GM18511 (cell line): ENCODE results near the gene CCRL2.
"Not testable (repeated sequence)": the region's sequence is repeated elsewhere in the genome, so short reads cannot be mapped to it uniquely, and the experiment has no call there.

ENCODE experiments used
- ATAC-seq: cut with Tn5 transposase; IDR thresholded peaks from one replicate; pipeline ENCODE4 v1.9.1; 2021; ENCODE audit warnings: mild to moderate bottlenecking, moderate library complexity; ENCODE audit not compliant: unreplicated experiment

CCRL2 gene

GRCh38 chr3:46427916-46428833 is 21.1 kb downstream of the CCRL2 start:
- ATAC-seq, result no peak

DNA sequence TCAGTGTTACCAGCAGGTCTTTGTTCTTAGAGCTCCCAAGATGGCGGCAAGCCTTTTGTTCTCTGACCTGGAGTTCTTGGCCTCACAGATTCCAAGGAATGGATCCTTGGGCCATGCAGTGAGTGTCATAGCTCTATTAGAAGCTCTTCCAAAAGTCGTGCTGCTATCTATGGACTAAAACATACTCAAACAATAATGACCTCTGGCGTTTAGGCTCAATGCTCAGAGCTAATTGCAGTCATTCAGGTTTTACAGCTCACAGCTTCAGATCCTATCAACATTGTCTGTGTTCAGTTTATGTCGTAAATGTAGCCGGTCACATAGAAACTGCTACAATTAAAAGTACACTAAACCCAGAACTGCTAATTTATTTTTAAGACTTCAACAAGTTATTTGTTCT is 22.2 kb downstream of the CCRL2 start:
- ATAC-seq, result no peak

- no peak for ATAC-seq
Measured at GRCh38 chr3:46429671-46430070, 22.6 kb downstream of the CCRL2 start.

DNA sequence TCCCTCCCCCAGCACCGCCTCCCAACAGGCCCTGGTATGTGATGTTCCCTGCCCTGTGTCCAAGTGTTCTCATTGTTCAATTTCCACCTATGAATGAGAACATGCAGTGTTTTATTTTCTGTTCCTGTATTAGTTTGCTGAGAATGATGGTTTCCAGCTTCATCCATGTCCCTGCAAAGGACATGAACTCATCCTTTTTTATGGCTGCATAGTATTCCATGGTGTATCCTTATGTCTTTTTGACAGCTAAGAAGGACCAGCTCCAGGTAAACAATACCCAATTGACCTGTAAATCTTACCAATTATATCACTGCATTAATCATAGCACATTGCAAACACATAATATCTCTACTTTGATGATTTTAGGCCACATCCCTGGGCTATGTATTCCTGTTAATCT is 23.8 kb downstream of the CCRL2 start:
- ATAC-seq, result not testable (repeated sequence)

DNA sequence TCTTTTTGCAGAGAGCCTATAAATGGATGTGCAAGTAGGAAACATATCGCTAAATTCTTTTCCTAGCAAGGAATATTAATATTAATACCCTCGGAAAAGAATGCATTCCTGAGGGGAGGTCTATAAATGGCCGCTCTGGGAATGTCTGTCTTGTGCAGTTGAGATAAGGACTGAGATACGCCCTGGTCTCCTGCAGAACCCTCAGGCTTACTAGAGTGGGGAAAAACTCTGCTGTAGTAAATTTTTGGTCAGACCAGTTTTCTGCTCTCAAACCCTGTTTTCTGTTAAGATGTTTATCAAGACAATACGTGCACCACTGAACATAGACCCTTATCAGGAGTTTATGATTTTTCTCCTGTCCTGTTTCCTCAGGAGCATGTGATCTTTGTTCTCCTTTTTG is 24.8 kb downstream of the CCRL2 start:
- ATAC-seq, result not testable (repeated sequence)

DNA sequence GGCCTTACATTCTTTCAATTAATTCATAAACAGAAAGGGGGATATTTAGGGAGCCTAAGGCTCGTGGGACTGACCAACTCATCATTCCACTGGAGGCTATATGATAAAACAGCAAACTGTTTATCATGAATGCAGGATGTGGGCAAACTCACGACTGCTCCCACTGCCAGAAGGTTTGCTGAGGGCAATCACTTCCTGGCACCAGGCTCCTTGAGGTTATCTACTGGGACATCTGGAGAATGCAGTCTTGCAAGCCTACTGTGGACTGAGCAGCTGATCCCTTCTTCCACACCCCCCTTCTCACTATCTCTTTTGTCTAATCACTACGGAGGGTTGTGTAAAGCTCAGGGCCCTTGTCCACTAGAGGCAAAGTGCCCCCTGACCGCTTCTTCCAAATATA is 26.1 kb downstream of the CCRL2 start:
- not testable (repeated sequence) for ATAC-seq

DNA sequence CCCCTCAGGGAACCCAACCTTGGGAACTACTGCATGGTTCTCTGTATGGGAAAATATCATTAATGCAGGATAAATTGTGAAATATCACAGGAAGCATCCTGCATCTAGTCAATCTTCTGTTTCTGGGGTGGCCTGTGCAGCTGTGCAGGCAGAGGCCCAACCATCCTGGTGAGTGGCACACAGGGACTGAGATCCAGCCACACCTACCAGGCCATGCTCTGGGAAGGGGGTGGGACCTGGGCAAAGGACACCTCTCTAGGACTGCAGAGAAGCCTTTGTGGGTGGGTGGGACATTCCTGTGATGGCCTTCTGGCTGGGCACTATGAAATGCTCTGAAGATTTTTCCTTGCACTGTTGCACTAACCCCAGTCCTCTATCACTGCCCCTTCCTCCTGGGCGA is 26.8 kb downstream of the CCRL2 start:
- no peak for ATAC-seq

GRCh38 chr3:46435081-46435726 is 28.1 kb downstream of the CCRL2 start:
- ATAC-seq, result no peak

GRCh38 chr3:46438831-46439230 is 31.8 kb downstream of the CCRL2 start:
- ATAC-seq, result no peak

DNA sequence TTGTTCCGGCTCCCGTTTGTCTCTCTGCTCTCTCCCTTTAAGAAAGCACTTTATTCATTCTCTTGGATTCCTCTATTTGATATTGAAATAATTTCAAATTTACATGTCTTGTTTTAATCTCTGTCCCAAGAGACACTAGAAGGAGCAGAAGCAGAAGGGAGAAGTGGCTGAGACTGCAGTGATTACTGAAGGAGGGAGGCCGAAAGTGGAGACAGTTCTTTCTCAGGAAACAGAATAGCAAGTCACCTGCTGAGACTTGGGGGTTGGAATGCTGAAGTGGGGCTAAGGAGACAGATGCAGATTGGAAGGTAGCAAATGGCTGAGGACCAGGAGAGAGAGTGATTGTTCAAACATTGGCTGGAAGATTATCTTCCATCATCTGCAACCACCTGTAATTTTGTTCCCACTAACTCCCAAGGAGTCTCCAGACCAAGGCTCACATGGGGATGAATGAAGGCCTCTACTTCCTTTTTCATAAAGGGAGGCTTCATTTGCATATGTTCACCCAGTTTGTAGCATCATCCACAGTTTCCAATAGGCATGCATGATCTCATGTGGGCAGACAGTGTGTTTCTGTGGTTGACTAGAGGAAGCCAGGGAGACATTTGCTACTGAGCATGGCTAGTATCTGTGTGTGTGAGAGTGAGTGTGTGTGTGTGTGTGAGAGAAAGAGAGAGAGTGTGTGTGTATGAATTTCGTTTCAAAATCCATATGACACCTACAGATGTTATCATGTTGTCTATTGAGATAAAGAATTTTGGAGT is 33.7 kb downstream of the CCRL2 start:
- ATAC-seq, result peak; percentile 92

DNA sequence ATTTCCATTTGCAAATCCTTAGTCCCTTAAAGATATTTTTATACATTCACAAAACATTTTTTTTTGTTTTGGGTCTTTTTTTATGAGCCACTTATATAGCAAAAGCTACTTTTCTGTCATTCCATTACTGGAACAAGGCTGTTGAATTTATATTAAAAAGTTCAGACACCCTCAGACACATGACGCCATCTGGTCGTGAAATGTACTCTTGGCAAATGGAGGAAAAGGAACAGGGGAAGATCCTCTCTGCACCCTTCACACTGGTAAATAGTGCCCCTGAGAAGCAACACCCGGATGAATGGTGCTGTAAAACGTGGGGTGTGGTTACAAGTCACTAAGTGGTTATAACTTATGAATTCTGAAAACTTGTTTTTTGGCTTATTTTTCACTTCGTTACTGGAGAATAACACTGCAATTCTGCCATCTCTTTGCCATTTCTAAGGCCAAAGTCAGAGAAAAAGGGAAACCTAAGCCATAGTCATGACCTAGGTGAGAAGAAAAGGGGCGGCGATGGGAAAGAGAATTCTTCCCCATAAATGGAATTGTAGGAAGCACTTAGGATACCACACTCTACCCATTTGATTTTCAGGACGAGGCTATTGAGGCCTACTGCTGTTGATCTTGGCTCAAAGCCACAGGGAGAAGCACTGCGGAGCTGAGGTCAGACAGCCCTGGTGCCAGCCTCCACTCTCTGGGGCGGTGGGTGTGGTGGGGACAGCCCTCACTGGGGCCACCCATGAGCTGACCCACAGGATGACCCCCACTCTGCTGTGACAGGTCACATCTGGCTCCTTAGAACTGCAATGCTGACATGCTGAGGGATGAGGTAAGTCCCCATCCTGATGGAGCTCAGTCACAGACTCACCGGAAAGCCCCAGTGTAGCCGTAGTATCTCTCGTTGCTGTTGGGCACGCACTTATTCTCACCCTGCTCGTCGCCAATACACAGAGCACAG is 35.8 kb downstream of the CCRL2 start:
- ATAC-seq, result no peak

DNA sequence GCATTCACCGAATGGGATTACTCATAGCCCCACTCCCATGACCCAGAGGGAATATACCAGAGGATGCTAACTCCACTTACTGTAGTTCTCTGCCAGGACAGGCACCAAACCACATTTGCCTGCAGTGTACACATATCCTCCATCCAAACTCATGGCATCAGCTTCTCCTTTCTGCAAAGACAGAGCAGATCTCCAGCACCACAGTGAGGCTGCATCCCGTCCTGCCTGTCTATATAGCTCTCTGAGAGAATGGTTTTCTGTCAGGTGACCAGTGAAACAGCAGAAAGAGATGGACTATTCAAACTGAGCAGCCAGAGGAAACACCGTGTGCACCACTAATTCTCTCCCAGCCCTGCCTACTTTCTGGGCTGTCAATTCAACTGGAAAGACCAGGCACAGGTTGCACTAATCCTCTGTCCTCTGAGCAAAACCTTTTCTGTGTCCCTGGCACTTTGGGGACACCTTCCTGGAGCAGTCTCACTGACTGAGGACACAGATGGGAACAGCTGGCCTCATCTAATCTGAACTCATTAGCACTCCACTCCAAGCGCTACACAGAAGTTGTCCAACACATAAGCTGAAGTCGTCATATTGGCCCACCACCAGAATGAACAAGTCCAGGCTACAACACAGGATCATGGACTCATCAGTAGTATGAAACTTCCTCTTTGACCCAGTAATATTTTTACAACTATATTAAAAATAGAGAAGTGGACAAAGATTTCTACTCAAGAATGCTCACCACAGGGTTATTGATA is 40.3 kb downstream of the CCRL2 start:
- ATAC-seq, result no peak

GRCh38 chr3:46448721-46449120 is 41.7 kb downstream of the CCRL2 start:
- ATAC-seq, result no peak

GRCh38 chr3:46449755-46450552 is 42.9 kb downstream of the CCRL2 start:
- no peak for ATAC-seq

GRCh38 chr3:46453526-46454208 is 46.6 kb downstream of the CCRL2 start:
- ATAC-seq, result no peak

DNA sequence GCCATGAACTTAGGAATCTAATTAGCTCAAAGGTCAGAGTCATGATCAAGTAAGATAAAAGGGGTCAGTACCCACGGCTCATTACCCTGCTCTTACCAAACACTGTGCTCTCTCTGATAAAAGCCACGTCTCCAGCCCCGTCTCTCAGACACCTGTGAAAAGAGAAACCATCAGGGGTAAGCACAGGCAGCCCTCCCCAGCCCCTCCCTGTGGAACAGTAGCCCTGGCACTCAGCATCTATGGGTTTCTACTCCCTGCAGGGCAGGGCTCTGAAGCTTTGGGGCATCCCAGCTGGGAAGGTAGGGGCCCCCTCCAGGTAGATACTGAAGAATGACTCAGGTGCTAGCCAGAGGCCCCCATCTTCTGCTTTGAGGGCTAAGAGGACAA is 47.1 kb downstream of the CCRL2 start:
- ATAC-seq, result no peak

DNA sequence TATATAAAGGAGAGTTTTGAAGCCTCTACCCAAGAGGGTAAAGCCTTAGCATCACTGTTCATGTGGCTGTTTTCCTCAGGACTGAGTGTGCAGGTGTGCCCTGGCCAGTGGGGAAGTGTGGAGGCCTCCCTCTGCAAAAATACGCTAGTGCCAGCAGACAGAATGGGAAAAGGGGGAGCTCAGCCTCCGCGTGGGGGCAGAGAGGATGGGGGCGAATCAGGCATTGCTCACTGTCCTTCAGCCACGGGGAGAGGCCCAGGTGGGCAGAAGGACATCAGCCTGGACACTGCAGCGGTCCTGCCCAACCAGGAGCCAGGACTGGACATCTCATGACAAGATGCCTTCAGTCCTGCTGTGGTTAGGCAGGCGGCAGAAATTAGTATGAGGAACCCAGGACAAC is 47.5 kb downstream of the CCRL2 start:
- ATAC-seq, result no peak
